ENCODE measurements around the gene OR2A25.

GRCh38 chr7:144087230-144087629 is 17.6 kb downstream of the OR2A25 start:
- no peak for TF ChIP-seq CTCF (IDR thresholded peaks at IDR 0.05)
- TF ChIP-seq POLR2A (IDR thresholded peaks at IDR 0.05): no peak
- no peak for TF ChIP-seq EP300 (IDR thresholded peaks at IDR 0.05)
